ENCODE measurements around the gene TUBB.
A peak's percentile ranks its signal among the peaks of the same experiment; 100 is the strongest.
"Not testable (repeated sequence)": the region's sequence is repeated elsewhere in the genome, so short reads cannot be mapped to it uniquely, and the experiment has no call there.

Gene TUBB

GRCh38 chr6:30741789-30742315 is 21.7 kb downstream of the TUBB start:
- DNase-seq, result no peak

- peak; percentile 95 for DNase-seq
Measured at GRCh38 chr6:30742316-30743098, 22.4 kb downstream of the TUBB start, which contains the start of gene FLOT1. FLOT1 (minus strand) TSS chr6:30742687; CDS start chr6:30742189, 498 bp downstream.

GRCh38 chr6:30743099-30744053 is 23.2 kb downstream of the TUBB start:
- peak; percentile 51 for DNase-seq

- DNase-seq, result peak; percentile 87
Measured at GRCh38 chr6:30744054-30744805, 24.1 kb downstream of the TUBB start, which contains the start of gene IER3. IER3 (minus strand) TSS chr6:30744547; CDS start chr6:30744518, 29 bp downstream.

- no peak for DNase-seq
Measured at GRCh38 chr6:30747300-30747687, 27.1 kb downstream of the TUBB start.

- no peak for DNase-seq
Measured at GRCh38 chr6:30747902-30748769, 28.0 kb downstream of the TUBB start.

- DNase-seq, result no peak
Measured at GRCh38 chr6:30748851-30749540, 28.8 kb downstream of the TUBB start.

- DNase-seq, result no peak
Measured at GRCh38 chr6:30749554-30750378, 29.6 kb downstream of the TUBB start.

- DNase-seq, result no peak
Measured at GRCh38 chr6:30750379-30750668, 30.2 kb downstream of the TUBB start.

GRCh38 chr6:30752157-30752927 is 32.2 kb downstream of the TUBB start:
- DNase-seq, result peak; percentile 95

GRCh38 chr6:30754631-30755030 is 34.5 kb downstream of the TUBB start:
- no peak for DNase-seq

- not testable (repeated sequence) for DNase-seq
Measured at GRCh38 chr6:30756405-30757003, 36.4 kb downstream of the TUBB start.

GRCh38 chr6:30757261-30757904 is 37.2 kb downstream of the TUBB start:
- DNase-seq, result no peak

- DNase-seq, result no peak
Measured at GRCh38 chr6:30759575-30760239, 39.6 kb downstream of the TUBB start.

- DNase-seq, result no peak
Measured at GRCh38 chr6:30760549-30760948, 40.4 kb downstream of the TUBB start.

- DNase-seq, result no peak
Measured at GRCh38 chr6:30761791-30762429, 41.8 kb downstream of the TUBB start.

- no peak for DNase-seq
Measured at GRCh38 chr6:30763155-30763617, 43.0 kb downstream of the TUBB start.
